HG02884 (cell line): ENCODE measurements around the gene NPL.

Source experiments
- ATAC-seq: cut with Tn5 transposase; IDR thresholded peaks from one replicate; pipeline ENCODE4 v1.9.1; 2021; ENCODE audit warnings: mild to moderate bottlenecking, moderate library complexity; ENCODE audit not compliant: unreplicated experiment

NPL gene

GRCh38 chr1:182789138-182790076 lies at the start of gene NPL:
NPL (plus strand) TSS chr1:182789773; CDS start chr1:182794372, 4,599 bp downstream.
- ATAC-seq = peak; percentile 92

- ATAC-seq = no peak
These were observed 49.5 kb upstream of the NPL start for GRCh38 chr1:182740120-182740519.

- ATAC-seq = no peak
These were observed 46.8 kb upstream of the NPL start for GRCh38 chr1:182742780-182743179.

GRCh38 chr1:182752077-182752988 lies 37.2 kb upstream of the NPL start:
- no peak for ATAC-seq

GRCh38 chr1:182754087-182754486 lies 35.5 kb upstream of the NPL start:
- ATAC-seq = no peak

- ATAC-seq = no peak
These were observed 34.8 kb upstream of the NPL start for GRCh38 chr1:182754543-182755314.

GRCh38 chr1:182755632-182756031 lies 33.9 kb upstream of the NPL start:
- no peak for ATAC-seq

GRCh38 chr1:182756423-182756822 lies 33.1 kb upstream of the NPL start:
- ATAC-seq = no peak

GRCh38 chr1:182761396-182762395 lies 27.9 kb upstream of the NPL start:
- ATAC-seq = no peak

- no peak for ATAC-seq
These were observed 27.0 kb upstream of the NPL start for GRCh38 chr1:182762536-182762935.

GRCh38 chr1:182764029-182764727 lies 25.4 kb upstream of the NPL start:
- ATAC-seq = no peak

GRCh38 chr1:182765391-182765790 lies 24.2 kb upstream of the NPL start:
- ATAC-seq = no peak

GRCh38 chr1:182766050-182766449 lies 23.5 kb upstream of the NPL start:
- no peak for ATAC-seq

- ATAC-seq = no peak
These were observed 22.5 kb upstream of the NPL start for GRCh38 chr1:182766881-182767645.

- no peak for ATAC-seq
These were observed 20.6 kb upstream of the NPL start for GRCh38 chr1:182768963-182769362.

GRCh38 chr1:182770232-182770631 lies 19.3 kb upstream of the NPL start:
- ATAC-seq = no peak

- ATAC-seq = no peak
These were observed 18.2 kb upstream of the NPL start for GRCh38 chr1:182771187-182771984.
